Uterus (tissue), 2 donors: Measurements from ENCODE around the gene NTSR1.

Source experiments
- CTCF ChIP-seq, 4 experiments: fragments of 200-600 bp in 2 of 4; fragments of 450-650 bp in 2 of 4; sonication (generic) in 2 of 4; IDR thresholded peaks; one replicate each; pipeline ENCODE4 v1.5.1; 2016 to 2019; ENCODE audit warnings: antibody characterized with exemption in 4 of 4, mild to moderate bottlenecking in 2 of 4, moderate library complexity in 1 of 4
- POLR2A ChIP-seq, 2 donors: fragments of 450-650 bp; IDR thresholded peaks; one replicate each; pipeline ENCODE4 v1.6.1; 2016; ENCODE audit warnings: antibody characterized with exemption in 2 of 2, mild to moderate bottlenecking in 1 of 2, moderate library complexity in 1 of 2

- TF ChIP-seq CTCF (IDR thresholded peaks at IDR 0.05) (no peak), POLR2A (IDR thresholded peaks at IDR 0.05) (no peak)
Measured at GRCh38 chr20:62799036-62799435, 90.4 kb downstream of the NTSR1 start.
